ENCODE measurements around the gene SOCS2.

GRCh38 chr12:93552427-93552826 lies 20.0 kb upstream of the SOCS2 start:
- TF ChIP-seq CTCF (IDR thresholded peaks at IDR 0.05) (no peak), POLR2A (IDR thresholded peaks at IDR 0.05) (no peak)
